OCI-LY7 (cell line): ENCODE data around the gene VARS2. TPM values are rescaled to one million over a fixed set of nuclear protein-coding genes. Genes with fewer than 3 reads are reported as not detected.
"Not testable (repeated sequence)": the region's sequence is repeated elsewhere in the genome, so short reads cannot be mapped to it uniquely, and the experiment has no call there.

Experiments used
- BruUV-seq: library from RNA; stranded (reverse); fragments of 400-500 nt; replicated peaks from 2 replicates; lab custom pipeline; 2021; lab: Mats Ljungman, UMichigan
- CTCF ChIA-PET: fragments of 300-600 bp; sonication (Branson Sonifier 250); formaldehyde crosslinking; loops from one replicate; lab custom pipeline; 2022; ENCODE audit warnings: antibody characterized with exemption; ENCODE audit not compliant: unreplicated experiment; lab: Charles Lee
- POLR2A ChIA-PET: fragments of 300-600 bp; sonication (Branson Sonifier 250); formaldehyde crosslinking; loops from one replicate; lab custom pipeline; 2022; ENCODE audit warnings: antibody characterized with exemption; lab: Charles Lee
- DNase-seq: peaks from one replicate; pipeline ENCODE4 v3.0.0-alpha.2; 2015; ENCODE audit warnings: low spot score
- H2AFZ ChIP-seq: fragments of 200-600 bp; sonication (generic), shearing (Covaris generic); 2 replicates; pipeline ENCODE4 v1.6.1; 2014; ENCODE audit warnings: mild to moderate bottlenecking, antibody characterized with exemption, low read length, moderate library complexity
- H3K27ac ChIP-seq: fragments of 200-600 bp; sonication (generic); 2 replicates; pipeline ENCODE4 v1.5.1; 2014; ENCODE audit warnings: mixed run types, low read depth, mild to moderate bottlenecking, moderate library complexity, low read length, inconsistent platforms; ENCODE audit not compliant: poor library complexity, severe bottlenecking
- H3K36me3 ChIP-seq: fragments of 200-600 bp; sonication (generic); 2 replicates; pipeline ENCODE4 v1.6.1; 2014; ENCODE audit warnings: mild to moderate bottlenecking, antibody characterized with exemption, low read length, moderate library complexity, mixed read lengths; ENCODE audit not compliant: insufficient read depth
- H3K4me1 ChIP-seq: fragments of 200-600 bp; sonication (generic); 2 replicates; pipeline ENCODE4 v1.5.1; 2014; ENCODE audit warnings: mild to moderate bottlenecking, low read length; ENCODE audit not compliant: insufficient read depth, poor library complexity, severe bottlenecking
- H3K4me2 ChIP-seq: fragments of 200-600 bp; sonication (generic); 2 replicates; pipeline ENCODE4 v1.6.1; 2014; ENCODE audit warnings: mild to moderate bottlenecking, low read length
- H3K4me3 ChIP-seq: fragments of 200-600 bp; sonication (generic); 2 replicates; pipeline ENCODE4 v1.5.1; 2014; ENCODE audit warnings: mild to moderate bottlenecking, low read depth, low read length; ENCODE audit not compliant: poor library complexity, severe bottlenecking
- H3K79me2 ChIP-seq: fragments of 200-600 bp; sonication (generic); 2 replicates; pipeline ENCODE4 v1.6.1; 2016; ENCODE audit warnings: low read depth, mild to moderate bottlenecking, low read length, moderate library complexity, mixed read lengths; ENCODE audit not compliant: insufficient read depth
- H3K9me2 ChIP-seq: fragments of 200-600 bp; sonication (generic); 2 replicates; pipeline ENCODE4 v1.6.1; 2016; ENCODE audit warnings: mild to moderate bottlenecking, low read length, mixed read lengths; ENCODE audit not compliant: insufficient read depth
- H3K9me3 ChIP-seq: fragments of 200-600 bp; sonication (generic); 2 replicates; pipeline ENCODE4 v1.6.1; 2014; ENCODE audit warnings: mild to moderate bottlenecking, mixed run types, low read length, mixed read lengths
- H4K20me1 ChIP-seq: fragments of 200-600 bp; sonication (generic); 2 replicates; pipeline ENCODE4 v1.6.1; 2014; ENCODE audit warnings: mild to moderate bottlenecking, antibody characterized with exemption, low read length, moderate library complexity, mixed read lengths; ENCODE audit not compliant: insufficient read depth
- EZH2phosphoT487 ChIP-seq: fragments of 200-600 bp; sonication (generic); IDR thresholded peaks from 2 replicates; pipeline ENCODE4 v1.6.1; 2018; ENCODE audit warnings: low read depth, borderline replicate concordance, mild to moderate bottlenecking, mixed run types, antibody characterized with exemption, low read length, moderate library complexity, mixed read lengths
- intact Hi-C: fragments of 100-400 bp; cut with micrococcal nuclease; formaldehyde crosslinking; loops from one replicate; pipeline ENCODE4 v1.10.0; 2022; ENCODE audit not compliant: unreplicated experiment
- total RNA-seq, 2 experiments: library from RNA; depleted of rRNA in 1 of 2; stranded (reverse); fragments of >200 nt in 1 of 2; shearing (Covaris generic) in 1 of 2; gene quantifications; 2 replicates each; pipeline ENCODE4 v1.2.3, GENCODE V29; 2014 to 2022
- TF ChIP-seq, protein P1 (sequence below): fragments of 200-600 bp; sonication (generic); conservative IDR thresholded peaks from 2 replicates; pipeline ENCODE4 v1.5.1; 2014; ENCODE audit warnings: mild to moderate bottlenecking, antibody characterized with exemption, low read length, moderate library complexity, mixed read lengths

Gene VARS2
- total RNA-seq, 2 experiments from 2014 or later: 81.8 to 98.9 TPM

GRCh38 chr6:30917487-30917886 is 3.4 kb downstream of the VARS2 start:
- no peak for DNase-seq
- TF ChIP-seq, protein P1, sequence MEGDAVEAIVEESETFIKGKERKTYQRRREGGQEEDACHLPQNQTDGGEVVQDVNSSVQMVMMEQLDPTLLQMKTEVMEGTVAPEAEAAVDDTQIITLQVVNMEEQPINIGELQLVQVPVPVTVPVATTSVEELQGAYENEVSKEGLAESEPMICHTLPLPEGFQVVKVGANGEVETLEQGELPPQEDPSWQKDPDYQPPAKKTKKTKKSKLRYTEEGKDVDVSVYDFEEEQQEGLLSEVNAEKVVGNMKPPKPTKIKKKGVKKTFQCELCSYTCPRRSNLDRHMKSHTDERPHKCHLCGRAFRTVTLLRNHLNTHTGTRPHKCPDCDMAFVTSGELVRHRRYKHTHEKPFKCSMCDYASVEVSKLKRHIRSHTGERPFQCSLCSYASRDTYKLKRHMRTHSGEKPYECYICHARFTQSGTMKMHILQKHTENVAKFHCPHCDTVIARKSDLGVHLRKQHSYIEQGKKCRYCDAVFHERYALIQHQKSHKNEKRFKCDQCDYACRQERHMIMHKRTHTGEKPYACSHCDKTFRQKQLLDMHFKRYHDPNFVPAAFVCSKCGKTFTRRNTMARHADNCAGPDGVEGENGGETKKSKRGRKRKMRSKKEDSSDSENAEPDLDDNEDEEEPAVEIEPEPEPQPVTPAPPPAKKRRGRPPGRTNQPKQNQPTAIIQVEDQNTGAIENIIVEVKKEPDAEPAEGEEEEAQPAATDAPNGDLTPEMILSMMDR: no peak
- TF ChIP-seq EZH2phosphoT487: no peak
- Histone ChIP-seq H3K4me1 (peaks cover 22% of the 10 kb centered on the region), H3K27ac (no peak overlapping the region), H4K20me1 (no peaks in the 10 kb centered on the region), H3K4me2 (no peak overlapping the region), H3K9me2 (no peaks in the 10 kb centered on the region), H3K79me2 (peaks cover 5% of the 10 kb centered on the region; the same call in 1 of the 2 replicates), H2AFZ (no peak overlapping the region), H3K36me3 (peaks cover 74% of the 10 kb centered on the region), H3K4me3 (no peak overlapping the region), H3K9me3 (no peaks in the 10 kb centered on the region)
- ChIA-PET CTCF (no interaction called here), POLR2A (no interaction called here)
- BruUV-seq: no TSS peak
- intact Hi-C loops: no loop called here

- ChIA-PET CTCF (interaction anchor here (0.6 to 0.8 kb wide), 2 partner anchors 169 to 196 kb away, joined by 3 read pairs; no protein-coding TSS in a partner anchor), POLR2A (interaction anchor here (0.6 to 1.2 kb wide), 2 partner anchors 229 to 328 kb away, joined by 3 to 4 read pairs; no protein-coding TSS in a partner anchor)
- Histone ChIP-seq H3K79me2 (peaks cover 5% of the 10 kb centered on the region; the same call in 1 of the 2 replicates), H3K4me1 (peaks cover 20% of the 10 kb centered on the region), H2AFZ (no peak overlapping the region), H3K27ac (no peak overlapping the region), H4K20me1 (no peaks in the 10 kb centered on the region), H3K4me3 (no peak overlapping the region), H3K36me3 (peaks cover 75% of the 10 kb centered on the region), H3K9me3 (no peaks in the 10 kb centered on the region), H3K4me2 (no peak overlapping the region), H3K9me2 (no peaks in the 10 kb centered on the region)
- BruUV-seq: no TSS peak
- no peak for DNase-seq
- intact Hi-C loops: no loop called here
- TF ChIP-seq, protein P1: no peak
- TF ChIP-seq EZH2phosphoT487: no peak
These were observed 4.6 kb downstream of the VARS2 start for GRCh38 chr6:30918670-30919069.

GRCh38 chr6:30922447-30922852 is 8.4 kb downstream of the VARS2 start:
- H3K4me3 ChIP-seq: no peak overlapping the region
- H3K79me2 ChIP-seq: no peaks in the 10 kb centered on the region
- H3K36me3 ChIP-seq: peaks cover 92% of the 10 kb centered on the region
- no peak for DNase-seq
- no peaks in the 10 kb centered on the region for H4K20me1 ChIP-seq
- no peaks in the 10 kb centered on the region for H3K9me2 ChIP-seq
- no peaks in the 10 kb centered on the region for H3K9me3 ChIP-seq
- no peaks in the 10 kb centered on the region for H3K4me1 ChIP-seq
- H3K27ac ChIP-seq: no peak overlapping the region
- intact Hi-C loops: no loop called here
- BruUV-seq: no TSS peak
- ChIA-PET CTCF (no interaction called here), POLR2A (no interaction called here)
- no peak overlapping the region for H2AFZ ChIP-seq
- H3K4me2 ChIP-seq: no peak overlapping the region
- no peak for TF ChIP-seq EZH2phosphoT487
- TF ChIP-seq, protein P1: no peak

- intact Hi-C loops, H3K4me1 ChIP-seq, CTCF ChIA-PET, H3K9me2 ChIP-seq, H3K4me3 ChIP-seq, H2AFZ ChIP-seq, H4K20me1 ChIP-seq, POLR2A ChIA-PET, H3K79me2 ChIP-seq, BruUV-seq, DNase-seq, H3K27ac ChIP-seq, H3K4me2 ChIP-seq: not testable (repeated sequence)
- peaks cover 11% of the 10 kb centered on the region for H3K9me3 ChIP-seq
- H3K36me3 ChIP-seq: peaks cover 97% of the 10 kb centered on the region
These were observed 10.1 kb downstream of the VARS2 start for GRCh38 chr6:30924040-30924627.
